ENCODE data around the gene LRRN2. TPM values are rescaled to one million over a fixed set of nuclear protein-coding genes. Genes with fewer than 3 reads are reported as not detected.

LRRN2 gene
- total RNA-seq, 3 donors from 2014 or later: 4.3 to 33.3 (median 26.4) TPM

- H3K4me1 ChIP-seq (ENCODE audit: low read depth): no peaks in the 10 kb centered on the region
- no peak overlapping the region for H3K4me3 ChIP-seq
- no peak for ATAC-seq
- DNase-seq: no peak
- H3K9me3 ChIP-seq: no peaks in the 10 kb centered on the region
- H3K36me3 ChIP-seq (ENCODE audit: low read depth): no peaks in the 10 kb centered on the region
- TF ChIP-seq CTCF (IDR thresholded peaks at IDR 0.05): no peak
- intact Hi-C loops (cut with DNase I, micrococcal nuclease): no loop called here
Observed at GRCh38 chr1:204663644-204664383, 21.7 kb downstream of the LRRN2 start.

- H3K9me3 ChIP-seq: no peaks in the 10 kb centered on the region
- DNase-seq (no peak), ATAC-seq (no peak)
- TF ChIP-seq CTCF (IDR thresholded peaks at IDR 0.05): no peak
- no peaks in the 10 kb centered on the region for H3K4me1 ChIP-seq (ENCODE audit: low read depth)
- intact Hi-C loops (cut with DNase I, micrococcal nuclease): no loop called here
- no peak overlapping the region for H3K4me3 ChIP-seq
- no peaks in the 10 kb centered on the region for H3K36me3 ChIP-seq (ENCODE audit: low read depth)
Observed at GRCh38 chr1:204662530-204662929, 23.0 kb downstream of the LRRN2 start.

GRCh38 chr1:204660509-204660908 is 25.0 kb downstream of the LRRN2 start:
- TF ChIP-seq CTCF (IDR thresholded peaks at IDR 0.05): no peak
- peak; percentile 40 for ATAC-seq

GRCh38 chr1:204659056-204659455 is 26.5 kb downstream of the LRRN2 start:
- ATAC-seq (peak; percentile 37), DNase-seq (no peak)
- no peaks in the 10 kb centered on the region for H3K36me3 ChIP-seq (ENCODE audit: low read depth)
- no peak for TF ChIP-seq CTCF (IDR thresholded peaks at IDR 0.05)
- H3K9me3 ChIP-seq: no peaks in the 10 kb centered on the region
- H3K4me1 ChIP-seq (ENCODE audit: low read depth): no peaks in the 10 kb centered on the region
- intact Hi-C loops (cut with DNase I, micrococcal nuclease): no loop called here
- H3K4me3 ChIP-seq: no peak overlapping the region

More at GRCh38 chr1:204660509-204660908, 25.0 kb downstream of the LRRN2 start:
- intact Hi-C loops (cut with DNase I, micrococcal nuclease): no loop called here
- H3K4me1 ChIP-seq (ENCODE audit: low read depth): no peaks in the 10 kb centered on the region
- H3K4me3 ChIP-seq: no peak overlapping the region
- DNase-seq: no peak
- H3K9me3 ChIP-seq: no peaks in the 10 kb centered on the region
- H3K36me3 ChIP-seq (ENCODE audit: low read depth): no peaks in the 10 kb centered on the region

GRCh38 chr1:204658295-204658694 is 27.2 kb downstream of the LRRN2 start:
- TF ChIP-seq CTCF (IDR thresholded peaks at IDR 0.05): no peak
- intact Hi-C loops (cut with DNase I, micrococcal nuclease): no loop called here
- DNase-seq (no peak), ATAC-seq (no peak)
- H3K4me3 ChIP-seq: no peak overlapping the region
- H3K9me3 ChIP-seq: no peaks in the 10 kb centered on the region
- no peaks in the 10 kb centered on the region for H3K4me1 ChIP-seq (ENCODE audit: low read depth)
- no peaks in the 10 kb centered on the region for H3K36me3 ChIP-seq (ENCODE audit: low read depth)

All from mucosa of descending colon (tissue), 3 donors.